ENCODE data around the gene GNB2. TPM values are rescaled to one million over a fixed set of nuclear protein-coding genes. Genes with fewer than 3 reads are reported as not detected.

GNB2 gene
- total and polyA plus RNA-seq, 2 of the 8 experiments (the other 6 are each of a cell fraction or from before 2014, with no cell fraction given): 157 to 260 TPM

DNA sequence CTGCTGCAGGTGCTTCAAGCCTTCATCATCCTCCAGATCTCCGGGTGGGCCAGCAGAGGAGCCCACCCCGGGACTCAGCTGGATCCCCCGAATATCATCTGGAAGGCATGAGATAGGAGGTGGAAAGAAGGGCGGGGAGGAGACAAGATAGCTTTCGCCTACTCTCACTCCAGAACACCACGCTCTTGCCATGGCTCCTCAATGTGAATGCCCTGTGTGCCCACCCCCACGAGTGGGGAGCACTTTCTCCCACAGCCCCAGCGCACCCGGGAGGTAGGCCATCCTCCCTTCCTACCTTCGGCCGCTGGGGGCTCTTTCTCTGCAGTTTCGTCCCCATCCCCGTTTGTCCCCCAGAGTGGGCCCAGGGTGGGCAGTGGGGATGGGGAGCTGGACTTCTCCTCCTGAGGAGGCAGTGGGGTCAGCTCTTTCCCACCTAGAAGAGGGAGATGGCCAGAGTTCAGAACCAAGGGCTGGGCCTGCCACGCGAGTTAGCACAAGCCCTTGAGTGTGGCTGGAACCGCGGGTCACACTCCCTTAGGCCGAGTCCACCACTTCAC lies 11.6 kb downstream of the GNB2 start:
- H3K79me2 ChIP-seq (ENCODE audit: control insufficient read depth in 1 of 2, insufficient read depth in 2 of 2, low read length in 2 of 2): peaks cover 4 to 29% of the 10 kb centered on the region in 2 experiments; a peak in 3 of 4 replicates
- ChIA-PET POLR2A (ENCODE audit: partially characterized antibody) (interaction anchor here (0.6 to 14.3 kb wide), 10 partner anchors 6 to 195 kb away, joined by 3 to 257 read pairs (median 4); partner anchors contain the start of genes FBXO24, GNB2 and LRCH4), CTCF (ENCODE audit: partially characterized antibody) (interaction anchor here (0.7 to 20.7 kb wide), 11 partner anchors 8 to 126 kb away, joined by 3 to 254 read pairs (median 4); partner anchors contain the start of genes GIGYF1 and POP7)
- H2BK5ac ChIP-seq (ENCODE audit: low read depth, low read length): no peak overlapping the region
- no peak overlapping the region for H4K5ac ChIP-seq (ENCODE audit: insufficient read length, low read depth, low read length)
- H2AFZ ChIP-seq (ENCODE audit: low read length): no peak overlapping the region
- no peak overlapping the region for H3K14ac ChIP-seq (ENCODE audit: insufficient read length)
- H2BK15ac ChIP-seq (ENCODE audit: low read length): no peak overlapping the region
- no peaks in the 10 kb centered on the region for H3K9me3 ChIP-seq (ENCODE audit: insufficient read depth in 2 of 2, low read depth in 1 of 2, low read length in 1 of 2)
- H4K20me1 ChIP-seq (replicated peaks in 1 of 2; ENCODE audit: control insufficient read depth in 1 of 2, insufficient read depth in 2 of 2, low read length in 2 of 2): peaks cover 18 to 53% of the 10 kb centered on the region in 2 experiments
- DNase-seq (ENCODE audit: low read depth in 1 of 2, low spot score in 2 of 2): no peak
- peak overlapping the region; percentile 71; the same call in 1 of the 2 replicates for H4K8ac ChIP-seq (ENCODE audit: extremely low read depth, insufficient read depth, low read length)
- no peak for FAIRE-seq
- WGBS, 2 experiments (ENCODE audit: extremely low coverage in 1 of 2, insufficient coverage in 1 of 2, insufficient read length in 1 of 2, insufficient replicate concordance in 2 of 2, low coverage in 1 of 2, low lambda C conversion rate in 2 of 2, missing lambda C conversion rate in 1 of 2): 93% methylated on average over 18 of the region's 18 CpGs; no CpG with 5 or more reads in 1 of the 2 experiments
- peaks cover 45 to 92% (median 73%) of the 10 kb centered on the region in 4 experiments for H3K36me3 ChIP-seq (ENCODE audit: control insufficient read depth in 2 of 4, insufficient read depth in 4 of 4, low read length in 3 of 4)
- no peak overlapping the region for H3K18ac ChIP-seq (ENCODE audit: extremely low read depth, low read length)
- H3K79me1 ChIP-seq (ENCODE audit: low read depth, low read length): peaks cover 8% of the 10 kb centered on the region; the same call in 1 of the 2 replicates
- H2BK120ac ChIP-seq (replicated peaks; ENCODE audit: low read depth, low read length): no peak overlapping the region
- H3K9ac ChIP-seq (replicated peaks in 1 of 4; ENCODE audit: extremely low read depth in 1 of 4, low read depth in 3 of 4, low read length in 3 of 4): no peak overlapping the region
- H3K56ac ChIP-seq (replicated peaks; ENCODE audit: insufficient read length, low read depth, low read length): no peak overlapping the region
- no peak overlapping the region for H2AK5ac ChIP-seq (ENCODE audit: low read depth, low read length)
- no peaks in the 10 kb centered on the region for H3K27me3 ChIP-seq (replicated peaks in 1 of 4; ENCODE audit: control insufficient read depth in 3 of 4, extremely low read depth in 1 of 4, insufficient read depth in 3 of 4, low read length in 3 of 4)
- H3K23me2 ChIP-seq (ENCODE audit: low read depth, low read length): no peaks in the 10 kb centered on the region; the same call in 1 of the 2 replicates
- no peak overlapping the region for H2BK20ac ChIP-seq (ENCODE audit: low read length)
- no peak overlapping the region; the same call in 1 of the 2 replicates for H3K27ac ChIP-seq (ENCODE audit: low read depth, low read length)
- H3K4ac ChIP-seq (replicated peaks; ENCODE audit: insufficient read length, low read depth, low read length): no peak overlapping the region
- H4K91ac ChIP-seq (replicated peaks; ENCODE audit: insufficient read length, low read length): no peak overlapping the region
- H3K4me2 ChIP-seq (ENCODE audit: insufficient read depth in 1 of 2, low read depth in 2 of 2, low read length in 2 of 2): no peak overlapping the region
- H2BK12ac ChIP-seq (ENCODE audit: low read depth, low read length): no peak overlapping the region
- H3K4me1 ChIP-seq (replicated peaks in 1 of 4; ENCODE audit: control insufficient read depth in 3 of 4, insufficient read depth in 4 of 4, low read length in 3 of 4): peaks cover 0 to 5% (median 2%) of the 10 kb centered on the region in 4 experiments; a peak in 4 of 7 replicates
- H3K23ac ChIP-seq (ENCODE audit: insufficient read length): no peak overlapping the region
- H3K4me3 ChIP-seq (ENCODE audit: extremely low read depth in 1 of 4, insufficient read depth in 2 of 4, low read depth in 3 of 4, low read length in 4 of 4): no peak overlapping the region
- no peak for TF ChIP-seq ATF2 (IDR thresholded peaks at IDR 0.05; ENCODE audit: low read length)
- TF ChIP-seq, protein P1, sequence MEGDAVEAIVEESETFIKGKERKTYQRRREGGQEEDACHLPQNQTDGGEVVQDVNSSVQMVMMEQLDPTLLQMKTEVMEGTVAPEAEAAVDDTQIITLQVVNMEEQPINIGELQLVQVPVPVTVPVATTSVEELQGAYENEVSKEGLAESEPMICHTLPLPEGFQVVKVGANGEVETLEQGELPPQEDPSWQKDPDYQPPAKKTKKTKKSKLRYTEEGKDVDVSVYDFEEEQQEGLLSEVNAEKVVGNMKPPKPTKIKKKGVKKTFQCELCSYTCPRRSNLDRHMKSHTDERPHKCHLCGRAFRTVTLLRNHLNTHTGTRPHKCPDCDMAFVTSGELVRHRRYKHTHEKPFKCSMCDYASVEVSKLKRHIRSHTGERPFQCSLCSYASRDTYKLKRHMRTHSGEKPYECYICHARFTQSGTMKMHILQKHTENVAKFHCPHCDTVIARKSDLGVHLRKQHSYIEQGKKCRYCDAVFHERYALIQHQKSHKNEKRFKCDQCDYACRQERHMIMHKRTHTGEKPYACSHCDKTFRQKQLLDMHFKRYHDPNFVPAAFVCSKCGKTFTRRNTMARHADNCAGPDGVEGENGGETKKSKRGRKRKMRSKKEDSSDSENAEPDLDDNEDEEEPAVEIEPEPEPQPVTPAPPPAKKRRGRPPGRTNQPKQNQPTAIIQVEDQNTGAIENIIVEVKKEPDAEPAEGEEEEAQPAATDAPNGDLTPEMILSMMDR (IDR thresholded peaks at IDR 0.05; ENCODE audit: control extremely low read depth in 1 of 3, insufficient read depth in 1 of 3, low read depth in 1 of 3, low read length in 3 of 3): no peak
- no peak for TF ChIP-seq MAFK (IDR thresholded peaks at IDR 0.05; ENCODE audit: low read depth, low read length)
- TF ChIP-seq BACH1 (IDR thresholded peaks at IDR 0.05; ENCODE audit: low read length): no peak
- no peak for TF ChIP-seq SIRT6 (IDR thresholded peaks at IDR 0.05; ENCODE audit: low read length)
- TF ChIP-seq TAF1 (IDR thresholded peaks at IDR 0.05; ENCODE audit: low read depth, low read length): no peak
- TF ChIP-seq JUN (IDR thresholded peaks at IDR 0.05; ENCODE audit: low read depth, low read length): no peak
- no peak for TF ChIP-seq SAP30 (IDR thresholded peaks at IDR 0.05; ENCODE audit: insufficient read depth, insufficient replicate concordance, low read length)
